GM19023 (cell line): ENCODE measurements around the gene TNFRSF18.
"Not testable (repeated sequence)": the region's sequence is repeated elsewhere in the genome, so short reads cannot be mapped to it uniquely, and the experiment has no call there.

Experiments used
- ATAC-seq: cut with Tn5 transposase; IDR thresholded peaks from one replicate; pipeline ENCODE4 v1.9.1; 2021; ENCODE audit warnings: mild to moderate bottlenecking, moderate library complexity; ENCODE audit not compliant: unreplicated experiment

TNFRSF18 gene

GRCh38 chr1:1199141-1199960 is 7.0 kb downstream of the TNFRSF18 start:
- no peak for ATAC-seq

GRCh38 chr1:1198423-1199140 is 7.8 kb downstream of the TNFRSF18 start:
- ATAC-seq, result no peak

GRCh38 chr1:1197551-1198422 is 8.6 kb downstream of the TNFRSF18 start:
- ATAC-seq, result no peak

- ATAC-seq, result no peak
These were observed 9.2 kb downstream of the TNFRSF18 start for GRCh38 chr1:1197188-1197500.

GRCh38 chr1:1196431-1197187 is 9.8 kb downstream of the TNFRSF18 start:
- no peak for ATAC-seq

- ATAC-seq, result not testable (repeated sequence)
These were observed 10.7 kb downstream of the TNFRSF18 start for GRCh38 chr1:1195726-1196125.

GRCh38 chr1:1194723-1195122 is 11.7 kb downstream of the TNFRSF18 start:
- ATAC-seq, result no peak

- ATAC-seq, result no peak
These were observed 14.7 kb downstream of the TNFRSF18 start for GRCh38 chr1:1191734-1192133.

- no peak for ATAC-seq
These were observed 17.3 kb downstream of the TNFRSF18 start for GRCh38 chr1:1189111-1189510.

GRCh38 chr1:1187938-1188337 is 18.5 kb downstream of the TNFRSF18 start:
- no peak for ATAC-seq

- no peak for ATAC-seq
These were observed 21.2 kb downstream of the TNFRSF18 start for GRCh38 chr1:1185101-1185765.

- no peak for ATAC-seq
These were observed 22.3 kb downstream of the TNFRSF18 start for GRCh38 chr1:1183833-1184775.

GRCh38 chr1:1183221-1183747 is 23.1 kb downstream of the TNFRSF18 start:
- ATAC-seq, result no peak

- ATAC-seq, result no peak
These were observed 23.7 kb downstream of the TNFRSF18 start for GRCh38 chr1:1182491-1183220.

- no peak for ATAC-seq
These were observed 24.4 kb downstream of the TNFRSF18 start for GRCh38 chr1:1181938-1182410.

- no peak for ATAC-seq
These were observed 25.1 kb downstream of the TNFRSF18 start for GRCh38 chr1:1181129-1181937.
